GM13977 (cell line): ENCODE data around the gene SIVA1.

Experiments used
- DNase-seq: peaks from one replicate; pipeline ENCODE4 v3.0.0; 2012; ENCODE audit warnings: low spot score
- CTCF ChIP-seq: IDR thresholded peaks from 2 replicates; pipeline ENCODE4 v1.5.1; 2012; ENCODE audit warnings: mild to moderate bottlenecking, control low read depth; ENCODE audit not compliant: insufficient read depth; ENCODE audit errors: extremely low read depth, missing control alignments
- in situ Hi-C: fragments of 300-500 bp; cut with MboI; formaldehyde crosslinking; loops from one replicate; pipeline ENCODE4 v1.12.0; 2022; ENCODE audit warnings: low sequenced_read_pairs, low pct_unique_long_range_greater_than_20kb, mixed read lengths, inconsistent platforms; ENCODE audit not compliant: unreplicated experiment

The SIVA1 gene

DNA sequence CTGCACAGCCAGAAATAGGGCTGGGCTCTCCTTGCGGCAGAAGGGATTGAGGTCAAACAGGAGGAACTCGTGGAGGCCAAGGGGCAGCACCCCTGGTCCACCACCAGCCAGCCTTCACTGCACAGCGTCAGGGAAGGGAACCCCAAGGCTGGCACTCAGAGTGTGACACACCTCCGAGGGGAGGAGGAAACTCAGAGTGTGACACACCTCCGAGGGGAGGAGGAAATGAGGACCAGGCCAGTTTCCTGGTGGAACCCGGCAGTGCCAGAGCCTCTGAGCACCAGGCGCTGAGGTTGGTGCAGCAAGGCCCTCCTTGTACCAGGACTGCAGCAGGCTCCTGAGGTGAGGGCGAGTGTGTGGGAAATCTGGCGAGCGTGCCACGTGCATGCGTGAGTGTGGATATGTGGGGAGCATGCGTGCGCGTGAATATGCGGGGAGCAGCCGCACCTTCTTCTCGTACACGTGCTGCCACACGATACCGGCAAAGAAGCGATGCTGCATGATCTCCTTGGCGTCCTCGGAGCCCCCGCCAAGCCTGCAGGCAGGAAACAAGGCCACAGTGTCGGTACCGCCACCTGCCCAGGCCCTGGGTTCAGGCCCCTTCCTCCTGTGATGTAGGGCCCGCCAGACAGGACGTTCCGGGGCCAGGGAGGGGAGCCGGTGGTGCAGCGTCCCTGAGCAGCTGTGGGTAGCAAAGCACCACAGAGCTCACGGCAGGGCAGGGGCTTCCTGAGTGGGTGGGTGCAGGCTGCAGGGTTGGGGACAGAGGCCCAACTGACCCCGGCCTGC lies 19.2 kb downstream of the SIVA1 start:
- TF ChIP-seq CTCF: no peak
- in situ Hi-C loops: loop anchor here (25.0 kb wide), 1 partner anchor 265 kb away; no protein-coding TSS in a partner anchor

GRCh38 chr14:104772707-104773504 lies 20.0 kb downstream of the SIVA1 start:
- no peak for TF ChIP-seq CTCF
- DNase-seq: no peak
- in situ Hi-C loops: loop anchor here (25.0 kb wide), 1 partner anchor 264 kb away; no protein-coding TSS in a partner anchor

More for the DNA sequence above, 19.2 kb downstream of the SIVA1 start:
- DNase-seq: no peak

DNA sequence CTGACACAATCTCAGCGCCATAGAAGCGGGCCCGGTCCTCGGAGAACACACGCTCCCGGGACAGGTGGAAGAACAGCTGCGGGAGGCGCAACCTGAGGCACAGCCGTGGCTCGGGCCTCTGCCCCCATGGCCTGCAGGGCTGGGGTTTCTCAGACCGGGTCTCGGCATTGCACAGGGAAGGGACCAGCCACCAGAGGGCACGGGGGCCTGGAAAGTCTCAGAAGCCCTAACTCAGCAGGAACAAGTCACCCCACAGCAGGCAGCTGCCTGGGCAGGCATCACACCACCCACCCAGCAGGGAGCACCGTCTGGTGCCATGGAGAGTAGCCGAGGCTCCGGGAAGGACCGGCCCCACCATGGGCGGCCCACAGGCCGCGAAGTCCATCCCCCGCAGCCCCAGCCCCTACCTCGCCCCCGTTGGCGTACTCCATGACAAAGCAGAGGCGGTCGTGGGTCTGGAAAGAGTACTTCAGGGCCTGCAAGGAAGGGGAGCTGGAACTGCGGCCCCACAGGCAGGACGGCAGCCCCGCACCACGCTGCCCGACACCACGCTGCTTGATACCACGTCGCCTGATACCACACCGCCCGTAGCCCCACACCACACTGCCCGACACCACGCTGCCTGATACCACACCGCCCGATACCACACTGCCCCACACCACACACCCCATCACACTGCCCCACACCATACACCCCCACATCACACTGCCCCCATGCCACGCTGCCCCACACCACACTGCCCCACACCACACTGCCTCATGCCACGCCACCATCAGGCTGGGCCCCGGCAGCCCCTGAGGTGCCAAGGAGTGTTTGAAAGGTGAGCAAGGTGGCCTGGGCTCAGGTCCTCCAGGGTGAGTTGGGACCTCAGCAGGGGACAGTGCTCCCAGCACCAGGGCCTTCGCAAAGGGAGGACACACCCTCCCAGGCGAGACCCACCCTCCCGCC lies 20.8 kb downstream of the SIVA1 start:
- TF ChIP-seq CTCF: no peak
- in situ Hi-C loops: loop anchor here (25.0 kb wide), 1 partner anchor 264 kb away; no protein-coding TSS in a partner anchor
- no peak for DNase-seq

DNA sequence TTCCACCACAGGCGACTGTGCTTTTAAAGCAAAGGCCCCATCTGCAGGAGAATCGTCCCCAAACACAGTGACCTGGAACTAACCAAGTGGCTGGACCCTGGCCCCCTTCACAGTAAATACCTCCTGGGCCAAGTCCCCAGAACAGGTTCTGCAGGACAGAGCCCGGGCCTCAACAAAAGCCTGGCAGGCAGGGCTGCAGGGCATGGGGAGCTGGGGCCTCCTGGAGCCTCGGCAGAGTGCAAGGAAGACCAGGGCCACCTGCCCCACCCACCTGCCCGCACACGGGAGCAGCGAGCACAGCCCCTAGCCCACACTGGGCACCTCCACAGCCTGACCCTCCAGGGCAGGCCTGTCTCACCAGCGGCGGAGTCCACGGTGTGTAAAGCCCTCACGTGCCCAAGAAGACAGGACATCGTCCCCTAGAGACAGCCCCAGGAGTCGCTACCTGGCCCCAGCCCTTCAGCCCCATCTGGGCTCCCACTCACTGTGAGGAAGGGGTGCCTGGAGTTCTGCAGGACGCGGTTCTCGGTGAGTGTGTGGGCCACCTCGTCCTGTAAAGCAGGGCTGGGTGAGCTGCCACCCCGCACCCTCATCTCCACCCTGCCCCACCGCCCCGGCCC lies 21.6 kb downstream of the SIVA1 start:
- DNase-seq: no peak
- in situ Hi-C loops: loop anchor here (25.0 kb wide), 1 partner anchor 263 kb away; no protein-coding TSS in a partner anchor
- TF ChIP-seq CTCF: no peak

DNA sequence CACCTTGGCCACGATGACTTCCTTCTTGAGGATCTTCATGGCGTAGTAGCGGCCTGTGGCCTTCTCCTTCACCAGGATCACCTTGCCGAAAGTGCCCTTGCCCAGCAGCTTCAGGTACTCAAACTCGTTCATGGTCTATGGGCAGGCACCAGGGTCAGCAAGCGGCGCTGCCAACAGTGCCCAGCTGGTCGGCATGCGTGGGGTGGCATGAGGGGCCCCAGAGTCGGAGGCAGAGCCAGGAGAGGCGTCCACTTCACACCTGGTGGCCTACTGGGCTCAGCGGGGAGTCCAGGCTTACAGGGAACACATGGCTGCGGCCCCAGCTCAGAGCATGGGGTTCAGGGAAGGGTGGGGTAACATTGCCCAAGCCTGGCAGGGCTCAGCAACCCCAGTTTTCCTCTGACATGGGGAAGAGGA lies 22.1 kb downstream of the SIVA1 start:
- no peak for TF ChIP-seq CTCF
- in situ Hi-C loops: no loop called here

More for the DNA sequence above, 22.1 kb downstream of the SIVA1 start:
- no peak for DNase-seq
